ENCODE results near the gene SPATA1. TPM values are rescaled to one million over a fixed set of nuclear protein-coding genes. Genes with fewer than 3 reads are reported as not detected.
A peak's percentile ranks its signal among the peaks of the same experiment; 100 is the strongest.

The SPATA1 gene
- polyA plus RNA-seq, 1 donor (not counting 4 experiments of a cell fraction or from before 2014, with no cell fraction given): 0.25 TPM

- H3K9me3 ChIP-seq (ENCODE audit: control insufficient read depth, low read depth, low read length): no peaks in the 10 kb centered on the region
- H3K27me3 ChIP-seq (ENCODE audit: control insufficient read depth, extremely low read depth, insufficient read depth, low read length): no peaks in the 10 kb centered on the region
- peak overlapping the region; percentile 75 for H3K27ac ChIP-seq (ENCODE audit: control insufficient read depth, insufficient read depth, low read length)
- peak overlapping the region; percentile 44 for H3K4me2 ChIP-seq (ENCODE audit: control insufficient read depth, extremely low read depth, insufficient read depth, low read depth, low read length)
- H3K4me1 ChIP-seq (ENCODE audit: control insufficient read depth, extremely low read depth, insufficient read depth, low read length): peaks cover 26% of the 10 kb centered on the region
- no peak overlapping the region for H3K4me3 ChIP-seq (ENCODE audit: control insufficient read depth in 2 of 3, extremely low read depth in 1 of 3, insufficient read depth in 2 of 3, low read depth in 1 of 3, low read length in 3 of 3)
- FAIRE-seq: no peak
- dilution Hi-C loops (cut with MboI; ENCODE audit: extremely low pct_ligation_motif_present, low sequenced_read_pairs): no loop called here
- H3K36me3 ChIP-seq (ENCODE audit: control insufficient read depth in 2 of 2, extremely low read depth in 1 of 2, insufficient read depth in 2 of 2, low read length in 2 of 2): no peaks in the 10 kb centered on the region
- DNase-seq (ENCODE audit: low read depth, low spot score): no peak
- H4K20me1 ChIP-seq (ENCODE audit: control insufficient read depth, extremely low read depth, insufficient read depth, low read length): no peaks in the 10 kb centered on the region
- no peak overlapping the region for H3K9ac ChIP-seq (ENCODE audit: control insufficient read depth, extremely low read depth, insufficient read depth, low read length)
- no peaks in the 10 kb centered on the region for H3K9me1 ChIP-seq (ENCODE audit: control insufficient read depth, extremely low read depth, insufficient read depth, low read length)
- peak overlapping the region; percentile 76 for H2AFZ ChIP-seq (ENCODE audit: control insufficient read depth, low read length)
- TF ChIP-seq EZH2 (IDR thresholded peaks at IDR 0.05; ENCODE audit: low read length) (no peak), CTCF (optimal IDR thresholded peaks at IDR 0.05 in 1 of 3, IDR thresholded peaks at IDR 0.05 in 1 of 3, conservative IDR thresholded peaks at IDR 0.05 in 1 of 3; ENCODE audit: extremely low read depth in 1 of 3, insufficient read depth in 2 of 3, low read length in 3 of 3) (no peak)
- no peaks in the 10 kb centered on the region for H3K79me2 ChIP-seq (ENCODE audit: control insufficient read depth, insufficient read depth, low read length)
Measured at GRCh38 chr1:84598846-84599741, 92.9 kb downstream of the SPATA1 start.

- H3K4me3 ChIP-seq (ENCODE audit: control insufficient read depth in 2 of 3, extremely low read depth in 1 of 3, insufficient read depth in 2 of 3, low read depth in 1 of 3, low read length in 3 of 3): no peak overlapping the region
- no peak for FAIRE-seq
- H3K9ac ChIP-seq (ENCODE audit: control insufficient read depth, extremely low read depth, insufficient read depth, low read length): no peak overlapping the region
- no peaks in the 10 kb centered on the region for H3K27me3 ChIP-seq (ENCODE audit: control insufficient read depth, extremely low read depth, insufficient read depth, low read length)
- no peaks in the 10 kb centered on the region for H3K36me3 ChIP-seq (ENCODE audit: control insufficient read depth in 2 of 2, extremely low read depth in 1 of 2, insufficient read depth in 2 of 2, low read length in 2 of 2)
- peaks cover 33% of the 10 kb centered on the region for H3K4me1 ChIP-seq (ENCODE audit: control insufficient read depth, extremely low read depth, insufficient read depth, low read length)
- no peaks in the 10 kb centered on the region for H3K9me3 ChIP-seq (ENCODE audit: control insufficient read depth, low read depth, low read length)
- no peaks in the 10 kb centered on the region for H3K9me1 ChIP-seq (ENCODE audit: control insufficient read depth, extremely low read depth, insufficient read depth, low read length)
- H3K79me2 ChIP-seq (ENCODE audit: control insufficient read depth, insufficient read depth, low read length): no peaks in the 10 kb centered on the region
- no peak overlapping the region for H3K4me2 ChIP-seq (ENCODE audit: control insufficient read depth, extremely low read depth, insufficient read depth, low read depth, low read length)
- H4K20me1 ChIP-seq (ENCODE audit: control insufficient read depth, extremely low read depth, insufficient read depth, low read length): no peaks in the 10 kb centered on the region
- DNase-seq (ENCODE audit: low read depth, low spot score): no peak
- dilution Hi-C loops (cut with MboI; ENCODE audit: extremely low pct_ligation_motif_present, low sequenced_read_pairs): no loop called here
- no peak overlapping the region for H3K27ac ChIP-seq (ENCODE audit: control insufficient read depth, insufficient read depth, low read length)
- TF ChIP-seq EZH2 (IDR thresholded peaks at IDR 0.05; ENCODE audit: low read length) (no peak), CTCF (optimal IDR thresholded peaks at IDR 0.05 in 1 of 3, IDR thresholded peaks at IDR 0.05 in 1 of 3, conservative IDR thresholded peaks at IDR 0.05 in 1 of 3; ENCODE audit: extremely low read depth in 1 of 3, insufficient read depth in 2 of 3, low read length in 3 of 3) (no peak)
- H2AFZ ChIP-seq (ENCODE audit: control insufficient read depth, low read length): no peak overlapping the region
Measured at GRCh38 chr1:84600796-84601195, 94.6 kb downstream of the SPATA1 start.

Data from keratinocyte (primary cell).